ENCODE data around the gene TAX1BP1. TPM values are rescaled to one million over a fixed set of nuclear protein-coding genes. Genes with fewer than 3 reads are reported as not detected.

The TAX1BP1 gene
- polyA plus RNA-seq, 1 donor from 2014 or later, result 115 TPM

DNA sequence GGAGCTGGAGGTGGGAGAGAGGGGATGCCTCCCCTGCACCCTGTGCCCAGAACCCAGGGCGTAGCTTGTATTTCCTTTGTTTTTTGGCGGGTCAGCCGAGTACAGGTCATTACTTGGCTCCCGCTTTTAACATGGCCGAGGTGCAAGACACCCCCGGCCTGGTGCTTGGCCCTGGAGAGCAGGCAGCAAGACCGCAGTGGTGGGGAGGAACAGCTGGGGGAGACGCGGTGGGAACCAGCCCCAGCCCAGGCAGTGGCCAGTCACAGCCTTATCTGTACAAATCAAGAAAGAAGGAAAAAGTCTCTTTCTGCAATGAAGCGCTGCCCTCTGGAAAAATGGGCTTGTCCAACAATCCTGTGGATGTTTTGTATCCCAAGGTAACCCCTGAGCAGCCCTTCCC is 99.1 kb downstream of the TAX1BP1 start:
- Histone ChIP-seq H3K79me2 (replicated peaks; ENCODE audit: insufficient read depth, low read length) (no peaks in the 10 kb centered on the region), H3K27ac (ENCODE audit: low read length) (no peak overlapping the region), H2AFZ (ENCODE audit: low read depth, low read length) (no peak overlapping the region), H3K36me3 (ENCODE audit: insufficient read depth, low read length) (peaks cover 2% of the 10 kb centered on the region), H4K20me1 (ENCODE audit: insufficient read depth) (no peaks in the 10 kb centered on the region), H3K9me2 (ENCODE audit: insufficient read depth, low read length) (no peaks in the 10 kb centered on the region), H3K4me2 (ENCODE audit: low read length) (no peak overlapping the region), H3K4me3 (ENCODE audit: low read length) (no peak overlapping the region), H3K9me3 (ENCODE audit: low read length) (no peaks in the 10 kb centered on the region), H3K27me3 (ENCODE audit: insufficient read depth, low read depth, low read length) (no peaks in the 10 kb centered on the region), H3K9ac (ENCODE audit: low read length) (no peak overlapping the region), H3F3A (ENCODE audit: insufficient read depth, low read length, poor library complexity, severe bottlenecking) (no peaks in the 10 kb centered on the region)
- TF ChIP-seq EP300 (conservative IDR thresholded peaks at IDR 0.05; ENCODE audit: poor library complexity, severe bottlenecking) (no peak), MXI1 (conservative IDR thresholded peaks at IDR 0.05; ENCODE audit: poor library complexity, severe bottlenecking) (no peak), RAD21 (conservative IDR thresholded peaks at IDR 0.05) (no peak), CTCF (IDR thresholded peaks at IDR 0.05; ENCODE audit: poor library complexity, severe bottlenecking) (no peak), EZH2 (IDR thresholded peaks at IDR 0.05; ENCODE audit: borderline replicate concordance, insufficient read depth, low read length, poor library complexity, severe bottlenecking) (no peak), SMC3 (conservative IDR thresholded peaks at IDR 0.05; ENCODE audit: poor library complexity) (no peak), TAF1 (IDR thresholded peaks at IDR 0.05; ENCODE audit: low read depth) (no peak), POLR2AphosphoS5 (IDR thresholded peaks at IDR 0.05) (no peak)
- TF ChIP-seq, protein P1, sequence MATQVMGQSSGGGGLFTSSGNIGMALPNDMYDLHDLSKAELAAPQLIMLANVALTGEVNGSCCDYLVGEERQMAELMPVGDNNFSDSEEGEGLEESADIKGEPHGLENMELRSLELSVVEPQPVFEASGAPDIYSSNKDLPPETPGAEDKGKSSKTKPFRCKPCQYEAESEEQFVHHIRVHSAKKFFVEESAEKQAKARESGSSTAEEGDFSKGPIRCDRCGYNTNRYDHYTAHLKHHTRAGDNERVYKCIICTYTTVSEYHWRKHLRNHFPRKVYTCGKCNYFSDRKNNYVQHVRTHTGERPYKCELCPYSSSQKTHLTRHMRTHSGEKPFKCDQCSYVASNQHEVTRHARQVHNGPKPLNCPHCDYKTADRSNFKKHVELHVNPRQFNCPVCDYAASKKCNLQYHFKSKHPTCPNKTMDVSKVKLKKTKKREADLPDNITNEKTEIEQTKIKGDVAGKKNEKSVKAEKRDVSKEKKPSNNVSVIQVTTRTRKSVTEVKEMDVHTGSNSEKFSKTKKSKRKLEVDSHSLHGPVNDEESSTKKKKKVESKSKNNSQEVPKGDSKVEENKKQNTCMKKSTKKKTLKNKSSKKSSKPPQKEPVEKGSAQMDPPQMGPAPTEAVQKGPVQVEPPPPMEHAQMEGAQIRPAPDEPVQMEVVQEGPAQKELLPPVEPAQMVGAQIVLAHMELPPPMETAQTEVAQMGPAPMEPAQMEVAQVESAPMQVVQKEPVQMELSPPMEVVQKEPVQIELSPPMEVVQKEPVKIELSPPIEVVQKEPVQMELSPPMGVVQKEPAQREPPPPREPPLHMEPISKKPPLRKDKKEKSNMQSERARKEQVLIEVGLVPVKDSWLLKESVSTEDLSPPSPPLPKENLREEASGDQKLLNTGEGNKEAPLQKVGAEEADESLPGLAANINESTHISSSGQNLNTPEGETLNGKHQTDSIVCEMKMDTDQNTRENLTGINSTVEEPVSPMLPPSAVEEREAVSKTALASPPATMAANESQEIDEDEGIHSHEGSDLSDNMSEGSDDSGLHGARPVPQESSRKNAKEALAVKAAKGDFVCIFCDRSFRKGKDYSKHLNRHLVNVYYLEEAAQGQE (IDR thresholded peaks at IDR 0.05; ENCODE audit: borderline replicate concordance), result no peak

DNA sequence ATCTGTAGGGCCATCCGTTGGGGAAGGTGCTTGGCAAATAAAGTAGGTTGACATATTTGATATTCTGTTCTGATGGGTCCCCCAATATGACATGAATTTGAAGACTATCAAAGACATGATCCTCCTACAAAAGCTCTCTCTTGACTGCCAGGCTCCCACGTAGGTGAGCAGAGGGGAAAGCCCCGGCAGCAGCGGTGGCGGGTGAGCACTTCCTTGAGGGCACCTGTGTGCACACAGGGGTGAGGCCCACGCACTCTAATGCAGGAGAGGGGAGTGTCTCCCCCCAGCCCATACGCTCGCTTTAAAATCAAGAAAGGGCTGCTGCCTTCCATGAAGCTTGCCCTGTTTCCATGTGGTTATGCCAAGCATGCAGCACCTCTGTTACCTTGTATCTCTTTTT is 100.4 kb downstream of the TAX1BP1 start:
- Histone ChIP-seq H3K4me3 (ENCODE audit: low read length) (no peak overlapping the region), H3K9me2 (ENCODE audit: insufficient read depth, low read length) (no peaks in the 10 kb centered on the region), H3K4me2 (ENCODE audit: low read length) (no peak overlapping the region), H3K9ac (ENCODE audit: low read length) (no peak overlapping the region), H4K20me1 (ENCODE audit: insufficient read depth) (no peaks in the 10 kb centered on the region), H3K9me3 (ENCODE audit: low read length) (no peaks in the 10 kb centered on the region), H3F3A (ENCODE audit: insufficient read depth, low read length, poor library complexity, severe bottlenecking) (no peaks in the 10 kb centered on the region), H3K27me3 (ENCODE audit: insufficient read depth, low read depth, low read length) (no peaks in the 10 kb centered on the region), H3K79me2 (replicated peaks; ENCODE audit: insufficient read depth, low read length) (no peaks in the 10 kb centered on the region), H2AFZ (ENCODE audit: low read depth, low read length) (no peak overlapping the region), H3K36me3 (ENCODE audit: insufficient read depth, low read length) (peaks cover 2% of the 10 kb centered on the region), H3K27ac (ENCODE audit: low read length) (no peak overlapping the region)
- TF ChIP-seq RAD21 (conservative IDR thresholded peaks at IDR 0.05) (no peak), TAF1 (IDR thresholded peaks at IDR 0.05; ENCODE audit: low read depth) (no peak), MXI1 (conservative IDR thresholded peaks at IDR 0.05; ENCODE audit: poor library complexity, severe bottlenecking) (no peak), EP300 (conservative IDR thresholded peaks at IDR 0.05; ENCODE audit: poor library complexity, severe bottlenecking) (no peak), CTCF (IDR thresholded peaks at IDR 0.05; ENCODE audit: poor library complexity, severe bottlenecking) (no peak), POLR2AphosphoS5 (IDR thresholded peaks at IDR 0.05) (no peak), EZH2 (IDR thresholded peaks at IDR 0.05; ENCODE audit: borderline replicate concordance, insufficient read depth, low read length, poor library complexity, severe bottlenecking) (no peak), SMC3 (conservative IDR thresholded peaks at IDR 0.05; ENCODE audit: poor library complexity) (no peak)
- TF ChIP-seq, protein P1 (IDR thresholded peaks at IDR 0.05; ENCODE audit: borderline replicate concordance), result no peak
